GM21786 (cell line): ENCODE measurements around the gene SQSTM1.
"Not testable (repeated sequence)": the region's sequence is repeated elsewhere in the genome, so short reads cannot be mapped to it uniquely, and the experiment has no call there.

Experiments used
- ATAC-seq: cut with Tn5 transposase; IDR thresholded peaks from one replicate; pipeline ENCODE4 v1.9.1; 2021; ENCODE audit not compliant: unreplicated experiment

The SQSTM1 gene

GRCh38 chr5:179823937-179824744 is 3.4 kb downstream of the SQSTM1 start:
- no peak for ATAC-seq

DNA sequence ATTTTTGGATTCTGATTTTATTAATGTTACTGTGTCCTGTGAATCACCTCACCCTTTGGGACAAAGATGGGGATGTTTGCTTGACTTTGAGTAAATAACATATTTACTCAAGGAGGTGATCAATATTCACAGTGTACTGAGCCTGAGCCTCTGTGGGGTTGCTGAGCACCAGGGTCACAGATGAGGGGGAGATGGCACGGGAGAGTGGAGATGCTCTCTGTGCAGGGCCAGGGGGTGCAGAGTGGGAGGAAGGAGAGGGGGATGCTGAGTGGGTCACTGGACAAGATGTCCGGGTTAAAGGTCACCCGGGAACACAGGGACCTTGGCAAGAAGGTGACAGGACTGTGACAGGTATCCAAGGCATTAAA is 4.0 kb downstream of the SQSTM1 start:
- ATAC-seq, result no peak

DNA sequence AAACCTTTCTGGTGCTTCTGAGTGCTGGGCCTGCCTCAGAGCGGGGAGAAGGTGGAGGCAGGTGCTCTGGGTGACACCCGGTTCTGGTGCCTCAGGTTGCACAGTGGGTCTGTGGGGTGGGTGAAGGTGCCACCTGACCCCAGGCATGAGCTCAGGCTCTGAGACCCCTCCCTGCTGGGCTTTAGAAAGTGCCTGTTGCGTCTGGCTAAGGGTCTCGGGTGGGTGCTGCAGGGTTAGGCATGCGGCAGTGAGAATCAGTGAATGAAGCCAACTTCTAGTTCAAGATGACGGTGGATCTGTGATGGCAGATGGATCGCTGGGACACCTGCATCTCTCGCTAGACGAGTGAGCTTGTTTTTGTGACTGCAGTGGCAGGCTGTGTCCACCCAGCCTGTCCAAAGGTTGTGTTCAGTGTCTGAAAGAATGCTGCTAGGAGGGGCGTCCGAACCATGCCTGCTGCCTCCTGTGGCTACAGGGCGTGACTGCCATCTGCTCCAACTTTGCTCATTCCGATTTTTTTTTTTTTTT is 5.0 kb downstream of the SQSTM1 start:
- no peak for ATAC-seq

GRCh38 chr5:179827680-179828079 is 7.0 kb downstream of the SQSTM1 start:
- ATAC-seq, result no peak

DNA sequence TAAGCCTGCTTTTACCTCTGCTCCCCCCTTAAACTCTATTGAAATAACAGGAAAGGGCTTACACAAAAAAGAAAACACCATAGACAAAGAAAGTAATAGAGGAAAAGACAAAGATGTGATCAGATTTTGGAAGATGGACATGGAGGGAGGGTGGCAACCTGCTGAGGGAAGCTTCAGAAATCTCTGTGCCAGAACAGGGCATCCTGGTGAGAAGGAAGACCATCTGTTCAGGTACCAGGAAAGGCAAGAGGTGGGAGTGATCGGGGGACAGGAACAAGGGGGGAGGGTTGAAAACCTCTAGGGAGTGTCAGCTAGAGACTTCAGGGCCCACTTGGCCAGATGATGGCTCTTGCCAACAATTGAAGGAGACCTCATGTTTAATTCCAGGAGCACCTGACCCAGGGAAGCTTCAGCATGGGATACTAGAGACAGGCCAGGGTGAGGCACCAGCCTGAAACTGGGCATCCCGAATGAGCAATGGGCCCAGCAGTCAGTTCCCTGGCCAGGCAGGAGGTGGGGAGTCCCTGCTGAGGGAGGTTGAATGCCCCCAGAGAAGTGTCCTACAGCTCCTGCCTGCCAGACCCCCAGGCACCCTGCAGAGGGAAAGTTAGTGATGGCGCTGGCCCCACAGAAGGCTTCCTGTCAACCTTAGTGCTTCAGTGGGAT is 8.2 kb downstream of the SQSTM1 start:
- ATAC-seq, result no peak

DNA sequence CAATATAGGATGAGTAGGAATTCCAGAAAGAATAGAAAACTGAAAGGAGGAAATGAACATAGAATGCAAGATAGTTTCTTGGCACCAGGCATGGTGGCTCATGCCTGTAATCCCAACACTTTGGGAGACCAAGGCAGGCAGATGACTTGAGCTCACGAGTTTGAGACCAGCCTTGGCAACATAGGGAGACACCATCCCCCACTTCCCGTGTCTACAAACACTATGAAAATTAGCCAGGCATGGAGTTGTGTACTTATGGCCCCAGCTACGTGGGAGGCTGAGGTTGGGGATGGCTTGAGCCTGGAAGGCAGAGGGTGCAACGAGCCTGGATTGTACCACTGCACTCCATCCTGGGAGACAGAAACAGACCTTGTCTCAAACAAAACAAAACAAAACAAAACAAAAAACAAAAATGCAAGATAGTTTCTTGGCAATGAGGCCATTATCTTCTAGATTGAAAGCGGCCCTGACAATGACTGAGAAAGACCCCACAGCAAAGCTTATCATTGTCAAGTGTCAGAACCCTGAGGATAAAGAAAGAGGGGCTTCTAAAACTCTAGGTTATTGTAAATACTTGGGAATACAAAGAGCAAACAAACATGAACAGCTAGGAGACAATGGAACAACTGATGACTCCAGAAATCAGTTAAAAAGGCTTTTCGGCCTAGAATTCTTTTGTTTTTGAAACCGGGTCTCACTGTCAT is 9.2 kb downstream of the SQSTM1 start:
- ATAC-seq, result no peak

DNA sequence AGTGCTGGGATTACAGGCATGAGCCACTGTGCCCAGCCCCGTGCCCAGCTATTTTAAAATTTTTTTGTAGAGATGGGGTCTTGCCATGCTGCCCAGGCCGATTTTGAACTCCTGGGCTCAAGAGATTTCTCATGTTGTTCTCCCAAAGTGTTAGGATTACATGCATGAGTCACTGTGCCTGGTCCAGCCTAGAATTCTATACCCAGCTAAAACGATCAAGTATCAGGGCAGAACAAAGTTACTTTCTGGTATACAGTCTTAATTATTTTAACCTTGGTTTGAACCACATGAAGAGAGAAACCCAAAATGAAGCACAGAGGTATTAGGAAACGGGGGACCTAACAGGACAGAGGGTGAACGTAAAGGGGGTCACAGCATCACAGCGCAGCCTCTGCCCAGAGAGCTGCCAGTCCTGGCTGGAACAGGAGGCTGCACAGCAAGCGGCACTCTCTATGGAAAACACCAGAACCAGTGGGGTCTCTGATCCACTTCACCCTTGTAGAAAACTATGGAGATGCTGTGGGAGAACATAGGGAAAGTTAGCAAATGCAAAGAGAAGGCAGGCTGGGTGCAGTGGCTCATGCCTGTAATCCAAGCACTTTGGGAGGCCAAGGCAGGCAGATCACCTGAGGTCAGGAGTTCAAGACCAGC is 10.2 kb downstream of the SQSTM1 start:
- ATAC-seq, result no peak

- no peak for ATAC-seq
Measured at GRCh38 chr5:179832039-179832745, 11.5 kb downstream of the SQSTM1 start.

- ATAC-seq, result no peak
Measured at GRCh38 chr5:179833056-179833708, 12.5 kb downstream of the SQSTM1 start.

DNA sequence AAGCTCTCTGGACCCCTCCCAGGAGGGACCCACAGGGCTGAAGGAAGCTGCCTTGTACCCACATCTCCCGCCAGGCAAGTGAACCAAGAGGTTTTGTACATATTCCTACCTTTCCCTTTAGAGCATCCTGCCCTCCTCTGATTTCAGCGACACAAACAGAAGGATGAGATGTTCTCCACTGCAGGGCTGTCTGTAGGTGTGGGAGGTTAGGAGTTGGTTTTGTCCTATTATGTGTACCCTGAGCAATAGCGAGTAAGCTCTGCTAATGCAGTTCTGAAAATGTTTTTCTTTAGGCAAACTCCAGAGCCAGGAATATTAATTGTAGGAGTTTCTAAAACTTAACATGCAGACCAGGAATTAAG is 13.0 kb downstream of the SQSTM1 start:
- ATAC-seq, result no peak

DNA sequence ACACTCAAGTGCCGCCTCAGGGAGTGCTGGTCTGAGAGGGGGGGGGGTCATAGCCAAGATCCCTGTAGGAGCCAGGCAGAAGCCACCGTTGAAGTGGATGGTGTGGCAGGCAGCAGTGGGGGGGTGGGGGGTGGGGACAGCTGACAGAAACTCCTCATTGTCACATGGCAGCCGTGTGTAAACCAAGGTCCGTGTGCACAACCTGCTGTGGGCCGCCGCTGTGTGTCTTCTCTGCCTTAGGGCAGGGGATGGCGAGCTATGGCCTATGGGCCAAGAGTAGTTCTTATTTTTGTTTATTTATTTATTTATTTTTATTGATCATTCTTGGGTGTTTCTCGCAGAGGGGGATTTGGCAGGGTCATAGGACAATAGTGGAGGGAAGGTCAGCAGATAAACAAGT is 13.4 kb downstream of the SQSTM1 start:
- ATAC-seq, result no peak

DNA sequence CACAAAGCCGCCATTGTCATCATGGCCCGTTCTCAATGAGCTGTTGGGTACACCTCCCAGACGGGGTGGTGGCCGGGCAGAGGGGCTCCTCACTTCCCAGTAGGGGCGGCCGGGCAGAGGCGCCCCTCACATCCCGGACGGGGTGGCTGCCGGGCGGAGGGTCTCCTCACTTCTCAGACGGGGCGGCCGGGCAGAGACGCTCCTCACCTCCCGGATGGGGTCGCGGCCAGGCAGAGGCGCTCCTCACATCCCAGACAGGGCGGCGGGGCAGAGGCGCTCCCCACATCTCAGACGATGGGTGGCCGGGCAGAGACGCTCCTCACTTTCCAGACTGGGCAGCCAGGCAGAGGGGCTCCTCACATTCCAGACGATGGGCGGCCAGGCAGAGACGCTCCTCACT is 14.2 kb downstream of the SQSTM1 start:
- ATAC-seq, result not testable (repeated sequence)

- peak; percentile 53 for ATAC-seq
Measured at GRCh38 chr5:179836225-179837019, 15.7 kb downstream of the SQSTM1 start.

DNA sequence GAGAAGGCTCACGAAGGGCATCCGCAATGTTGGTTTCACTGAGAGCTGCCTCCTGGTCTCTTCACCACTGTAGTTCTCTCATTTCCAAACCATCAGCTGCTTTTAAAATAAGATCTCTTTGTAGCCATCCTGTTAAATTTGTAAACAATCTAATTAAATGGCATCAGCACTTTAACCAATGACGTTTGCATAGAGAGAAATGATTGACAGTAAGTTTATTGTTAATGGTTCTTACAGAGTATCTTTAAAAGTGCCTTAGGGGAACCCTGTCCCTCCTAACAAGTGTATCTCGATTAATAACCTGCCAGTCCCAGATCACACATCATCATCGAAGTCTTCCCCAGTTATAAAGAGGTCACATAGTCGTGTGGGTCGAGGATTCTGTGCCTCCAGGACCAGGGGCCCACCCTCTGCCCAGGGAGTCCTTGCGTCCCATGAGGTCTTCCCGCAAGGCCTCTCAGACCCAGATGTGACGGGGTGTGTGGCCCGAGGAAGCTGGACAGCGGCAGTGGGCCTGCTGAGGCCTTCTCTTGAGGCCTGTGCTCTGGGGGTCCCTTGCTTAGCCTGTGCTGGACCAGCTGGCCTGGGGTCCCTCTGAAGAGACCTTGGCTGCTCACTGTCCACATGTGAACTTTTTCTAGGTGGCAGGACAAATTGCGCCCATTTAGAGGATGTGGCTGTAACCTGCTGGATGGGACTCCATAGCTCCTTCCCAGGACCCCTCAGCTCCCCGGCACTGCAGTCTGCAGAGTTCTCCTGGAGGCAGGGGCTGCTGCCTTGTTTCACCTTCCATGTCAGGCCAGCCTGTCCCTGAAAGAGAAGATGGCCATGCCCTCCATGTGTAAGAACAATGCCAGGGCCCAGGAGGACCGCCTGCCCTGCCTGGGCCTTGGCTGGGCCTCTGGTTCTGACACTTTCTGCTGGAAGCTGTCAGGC is 16.6 kb downstream of the SQSTM1 start:
- no peak for ATAC-seq

- ATAC-seq, result no peak
Measured at GRCh38 chr5:179839328-179840256, 18.9 kb downstream of the SQSTM1 start.

DNA sequence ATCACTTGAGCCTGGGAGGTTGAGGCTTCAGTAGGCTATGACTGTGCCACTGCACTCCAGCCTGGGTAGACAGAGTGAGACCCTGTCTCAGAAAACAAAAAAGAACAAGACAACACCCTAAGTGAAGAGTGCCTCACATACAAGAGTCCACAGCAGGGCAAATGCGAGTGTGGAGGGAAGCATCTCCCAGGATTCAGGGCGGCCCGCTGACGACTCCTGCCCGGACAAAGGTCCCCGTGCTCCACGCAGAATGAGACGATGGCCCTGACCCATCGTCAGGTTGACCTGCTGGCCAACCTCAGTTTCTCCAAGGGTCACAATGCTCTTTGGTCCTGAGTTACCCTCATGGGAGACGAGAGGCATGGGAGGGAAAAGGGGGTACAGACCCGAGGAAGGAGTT is 19.6 kb downstream of the SQSTM1 start:
- ATAC-seq, result no peak

DNA sequence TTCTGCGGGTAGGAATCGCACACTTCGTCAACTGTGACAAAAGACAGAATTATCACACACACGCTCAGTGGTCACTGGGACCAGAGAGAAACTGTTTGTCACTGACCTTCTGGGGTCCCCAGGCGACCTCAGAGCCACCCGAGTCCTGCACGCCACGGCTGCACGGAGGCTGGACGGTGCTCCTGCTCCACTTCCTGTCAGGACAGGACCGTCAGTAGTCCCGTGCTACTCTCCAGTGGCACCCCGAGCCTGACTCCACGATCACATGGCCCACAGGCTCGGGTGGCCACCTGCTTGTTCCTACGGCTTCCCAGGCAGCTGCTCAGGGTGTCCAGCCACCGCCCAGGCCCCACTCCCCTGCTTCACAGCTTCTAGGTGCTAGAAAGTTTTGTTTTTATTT is 20.1 kb downstream of the SQSTM1 start:
- no peak for ATAC-seq
